Left lung (tissue), 10 donors: Measurements from ENCODE around the gene KLF9. TPM values are rescaled to one million over a fixed set of nuclear protein-coding genes. Genes with fewer than 3 reads are reported as not detected.

ENCODE experiments used
- ATAC-seq: fragments of 200-7000 bp; cut with Tn5 transposase; one replicate; pipeline ENCODE4 v1.9.1; 2020; ENCODE audit warnings: moderate library complexity
- DNase-seq, 4 donors: peaks; one replicate each; pipeline ENCODE4 v3.0.0-alpha.2; 2013 to 2020
- H3K27ac ChIP-seq, 2 donors: fragments of 200-600 bp; sonication (generic) in 1 of 2; one replicate each; pipeline versions ENCODE4 v1.5.0 to v1.8.0; 2020 to 2021
- H3K27me3 ChIP-seq, 2 donors: fragments of 200-600 bp; sonication (generic) in 1 of 2; one replicate each; pipeline versions ENCODE4 v1.5.0 to v1.8.0; 2020 to 2021
- H3K36me3 ChIP-seq, 2 donors: fragments of 200-600 bp; sonication (generic) in 1 of 2; one replicate each; pipeline versions ENCODE4 v1.5.0 to v1.8.0; 2020 to 2021
- H3K4me1 ChIP-seq, 2 donors: fragments of 200-600 bp; one replicate each; pipeline ENCODE4 v1.8.0; 2021
- H3K4me3 ChIP-seq, 2 donors: fragments of 200-600 bp; sonication (generic) in 1 of 2; one replicate each; pipeline versions ENCODE4 v1.5.0 to v1.8.0; 2020 to 2021; ENCODE audit warnings: mild to moderate bottlenecking in 1 of 2
- H3K9me3 ChIP-seq, 2 donors: fragments of 200-600 bp; sonication (generic) in 1 of 2; one replicate each; pipeline versions ENCODE4 v1.5.0 to v1.8.0; 2020 to 2021
- CTCF ChIP-seq, 2 donors: fragments of 200-600 bp; sonication (generic) in 1 of 2; IDR thresholded peaks; one replicate each; pipeline versions ENCODE4 v1.5.0 to v1.8.0; 2021; ENCODE audit warnings: antibody characterized with exemption in 2 of 2
- intact Hi-C, 2 donors: fragments of 100-400 bp; cut with DNase I; formaldehyde crosslinking; loops; one replicate each; pipeline versions ENCODE4 v1.11.2 to v1.14.2; 2022
- polyA plus RNA-seq, 6 donors: library from polyadenylated mRNA; unstranded; fragments of 120-200 nt; gene quantifications; one replicate each; pipeline ENCODE4 v1.2.1, GENCODE V29; 2013; ENCODE audit not compliant: insufficient read length in 6 of 6
- total RNA-seq, 2 donors: library from RNA; stranded (reverse); fragmentation: NEBNext Ultra II Directional; extraction: Animal tissue kit (Norgen Biotek cat#: 25700); gene quantifications; one replicate each; pipeline ENCODE4 v1.2.1, GENCODE V29; 2021
- donor health status: DM: no; HTN: yes; CAD: no.
- donor health status: DM: no; HTN: no; CAD: no.

KLF9 gene
- total and polyA plus RNA-seq, 8 donors = 2.7 to 42.0 (median 3.8) TPM

- H3K4me1 ChIP-seq = no peaks in the 10 kb centered on the region
- DNase-seq (no peak), ATAC-seq (no peak)
- H3K4me3 ChIP-seq = no peak overlapping the region
- no peaks in the 10 kb centered on the region for H3K27me3 ChIP-seq
- intact Hi-C loops = no loop called here
- H3K36me3 ChIP-seq = no peaks in the 10 kb centered on the region
- H3K27ac ChIP-seq = no peak overlapping the region
- TF ChIP-seq CTCF (IDR thresholded peaks at IDR 0.05) = no peak
- H3K9me3 ChIP-seq = no peaks in the 10 kb centered on the region
Measured at GRCh38 chr9:70448919-70449318, 34.5 kb upstream of the KLF9 start.

- Histone ChIP-seq H3K27me3 (no peaks in the 10 kb centered on the region), H3K36me3 (no peaks in the 10 kb centered on the region), H3K4me1 (peaks cover 4 to 5% of the 10 kb centered on the region in 2 donors), H3K4me3 (no peak overlapping the region), H3K27ac (no peak overlapping the region), H3K9me3 (no peaks in the 10 kb centered on the region)
- no peak for TF ChIP-seq CTCF (IDR thresholded peaks at IDR 0.05)
- intact Hi-C loops = no loop called here
- DNase-seq (no peak), ATAC-seq (no peak)
Measured at GRCh38 chr9:70444904-70445303, 30.4 kb upstream of the KLF9 start.

- no peak for DNase-seq
- Histone ChIP-seq H3K27me3 (no peaks in the 10 kb centered on the region), H3K4me3 (no peak overlapping the region), H3K36me3 (no peaks in the 10 kb centered on the region), H3K9me3 (no peaks in the 10 kb centered on the region), H3K4me1 (peaks cover 5 to 30% of the 10 kb centered on the region in 2 donors), H3K27ac (no peak overlapping the region)
- intact Hi-C loops = no loop called here
- no peak for TF ChIP-seq CTCF (IDR thresholded peaks at IDR 0.05)
- no peak for ATAC-seq
Measured at GRCh38 chr9:70442328-70442848, 27.9 kb upstream of the KLF9 start.

- Histone ChIP-seq H3K27me3 (no peaks in the 10 kb centered on the region), H3K36me3 (no peaks in the 10 kb centered on the region), H3K27ac (no peak overlapping the region), H3K4me1 (peaks cover 5 to 37% of the 10 kb centered on the region in 2 donors), H3K4me3 (no peak overlapping the region), H3K9me3 (no peaks in the 10 kb centered on the region)
- intact Hi-C loops = no loop called here
- DNase-seq (no peak), ATAC-seq (no peak)
- TF ChIP-seq CTCF (IDR thresholded peaks at IDR 0.05) = no peak
Measured at GRCh38 chr9:70441622-70442021, 27.2 kb upstream of the KLF9 start.

- no peaks in the 10 kb centered on the region for H3K9me3 ChIP-seq
- peak; percentile 57 for ATAC-seq
- intact Hi-C loops = no loop called here
- H3K4me1 ChIP-seq = peaks cover 5 to 51% of the 10 kb centered on the region in 2 donors
- H3K4me3 ChIP-seq = no peak overlapping the region
- no peak for TF ChIP-seq CTCF (IDR thresholded peaks at IDR 0.05)
- peak overlapping the region in 1 of 2 donors; percentile 37 for H3K27ac ChIP-seq
- no peaks in the 10 kb centered on the region for H3K27me3 ChIP-seq
- no peaks in the 10 kb centered on the region for H3K36me3 ChIP-seq
- no peak for DNase-seq
Measured at GRCh38 chr9:70439991-70440706, 25.7 kb upstream of the KLF9 start.
